GM18870 (cell line): ENCODE results near the gene KRTAP10-12.

Experiments
- ATAC-seq: cut with Tn5 transposase; IDR thresholded peaks from one replicate; pipeline ENCODE4 v1.9.1; 2021; ENCODE audit warnings: moderate library complexity; ENCODE audit not compliant: unreplicated experiment

KRTAP10-12 gene

GRCh38 chr21:44697811-44698734 lies 1.1 kb downstream of the KRTAP10-12 start:
- no peak for ATAC-seq

DNA sequence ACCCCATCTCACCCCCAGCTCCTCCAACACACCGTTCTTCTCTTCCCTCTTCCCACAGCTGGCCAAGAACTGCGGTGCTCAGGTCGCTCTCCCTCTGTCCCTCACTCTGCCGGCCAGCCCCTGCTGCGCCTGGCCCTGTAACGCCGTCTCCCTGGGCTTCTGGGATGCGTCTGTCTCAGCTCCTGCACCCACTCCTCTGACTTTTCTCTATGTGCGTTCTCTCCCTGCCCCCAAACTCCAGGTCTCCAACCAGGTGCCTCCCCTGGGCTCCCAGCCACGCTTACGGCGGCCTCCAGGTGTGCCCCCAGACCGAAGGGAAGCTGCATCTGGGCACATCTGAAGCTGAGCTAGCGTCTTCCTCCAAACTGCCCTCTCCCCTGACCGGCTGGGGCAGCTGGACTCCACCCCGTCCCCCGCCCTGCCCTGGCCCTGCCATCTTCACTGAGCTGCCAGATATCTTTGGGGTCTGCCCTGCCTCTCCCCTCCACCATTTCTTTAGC lies 2.6 kb downstream of the KRTAP10-12 start:
- no peak for ATAC-seq

DNA sequence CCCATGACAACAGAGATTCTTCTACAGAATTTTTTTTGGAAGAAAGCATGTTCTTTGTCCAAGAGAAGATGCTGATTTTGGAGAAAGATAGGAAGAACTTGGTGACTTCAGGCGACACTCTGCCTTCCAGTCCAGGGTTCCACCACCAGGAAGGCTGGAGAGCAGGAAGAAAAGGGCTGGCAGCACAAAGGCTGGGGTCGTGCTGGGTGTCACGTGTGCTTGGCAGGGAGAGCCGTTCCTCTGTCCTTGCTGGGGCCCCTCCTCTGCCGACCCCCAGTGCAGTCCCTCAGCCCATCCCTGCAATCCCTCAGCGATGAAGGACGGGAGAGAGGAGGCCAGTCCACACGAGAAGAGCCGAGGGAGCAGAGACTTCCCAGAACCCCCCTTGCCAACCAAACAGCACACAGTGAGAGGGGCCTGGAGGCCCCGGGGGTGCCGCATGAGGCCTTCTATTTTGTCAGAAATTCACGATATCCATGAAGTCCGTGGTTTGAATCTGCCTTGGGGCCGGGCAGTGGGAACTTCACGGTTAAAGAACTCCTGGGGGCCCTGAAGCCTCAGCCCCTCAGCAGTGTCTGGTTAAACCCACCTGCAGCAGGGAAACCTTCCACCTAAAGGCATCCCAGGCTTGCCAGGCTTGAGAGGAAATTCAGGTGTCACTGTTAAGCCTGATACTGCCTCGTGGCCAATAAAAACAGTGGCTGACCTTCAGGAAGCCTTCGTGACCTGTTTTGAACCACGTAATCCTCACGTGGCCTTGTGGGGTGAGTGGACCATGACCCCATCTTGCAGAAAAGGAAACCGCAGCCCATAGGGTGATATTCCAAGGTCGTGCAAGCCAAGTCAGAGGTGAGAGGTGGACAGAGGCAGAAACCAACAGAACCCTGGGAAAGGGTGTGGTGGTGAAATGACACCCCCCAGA lies 3.4 kb downstream of the KRTAP10-12 start:
- no peak for ATAC-seq

- ATAC-seq, result no peak
Measured at GRCh38 chr21:44701023-44701400, 4.0 kb downstream of the KRTAP10-12 start.

DNA sequence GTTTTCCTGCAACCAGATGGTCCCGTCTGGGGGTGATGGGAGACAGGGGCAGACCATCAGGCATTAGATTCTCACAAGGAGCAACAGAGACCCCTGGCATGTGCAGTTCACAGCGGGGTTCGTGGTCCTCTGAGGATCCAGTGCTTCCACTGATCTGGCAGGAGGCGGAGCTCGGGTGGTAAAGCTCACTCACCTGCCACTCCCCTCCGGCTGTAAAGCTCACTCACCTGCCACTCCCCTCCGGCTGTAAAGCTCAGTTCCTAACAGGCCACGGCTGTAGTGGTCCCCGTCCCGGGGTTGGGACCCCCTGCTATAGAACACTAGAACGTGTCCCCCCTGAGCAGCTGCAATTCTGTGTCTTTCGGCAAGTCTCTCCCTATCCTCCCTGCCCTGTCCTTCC lies 4.6 kb downstream of the KRTAP10-12 start:
- no peak for ATAC-seq

- no peak for ATAC-seq
Measured at GRCh38 chr21:44702111-44702972, 5.4 kb downstream of the KRTAP10-12 start.

DNA sequence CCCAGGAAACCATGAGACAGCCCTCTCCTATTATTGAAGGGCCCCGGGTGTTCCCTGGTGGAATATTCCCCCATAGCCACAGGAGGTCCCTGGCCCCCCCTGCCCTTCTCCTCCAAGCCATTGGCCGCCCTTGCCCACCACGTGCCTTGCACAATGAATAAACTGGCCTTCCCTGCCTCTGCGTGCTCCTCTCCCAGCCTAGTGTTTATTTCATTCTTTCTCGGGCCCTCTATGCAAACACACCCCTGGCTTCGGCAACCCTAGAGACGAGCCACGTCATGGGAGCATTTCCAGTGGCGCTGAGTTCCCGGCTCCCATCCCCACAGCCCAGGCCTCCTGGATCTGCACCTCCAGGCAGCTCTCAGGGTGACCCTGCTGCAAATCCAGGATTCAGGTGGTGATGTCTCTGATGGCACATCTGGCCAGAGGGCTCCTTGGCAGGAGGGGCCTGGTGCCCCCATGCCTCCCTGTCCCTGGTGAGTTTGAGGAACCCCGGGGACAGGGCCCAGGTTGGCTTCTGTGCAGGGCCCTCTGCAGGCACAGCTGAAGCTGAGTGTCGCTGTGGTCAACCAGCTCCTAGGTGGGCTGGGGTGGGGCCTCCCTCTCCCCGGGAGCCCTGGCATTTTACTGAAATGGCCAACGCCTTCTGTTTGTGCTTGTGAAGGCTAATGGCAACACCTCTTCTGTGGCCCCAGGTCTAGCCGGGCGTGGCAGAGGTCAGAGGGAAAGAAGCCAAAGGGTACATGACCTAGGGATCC lies 6.2 kb downstream of the KRTAP10-12 start:
- ATAC-seq, result no peak

- ATAC-seq, result no peak
Measured at GRCh38 chr21:44703731-44704635, 7.0 kb downstream of the KRTAP10-12 start.

GRCh38 chr21:44704636-44705001 lies 7.6 kb downstream of the KRTAP10-12 start:
- no peak for ATAC-seq

DNA sequence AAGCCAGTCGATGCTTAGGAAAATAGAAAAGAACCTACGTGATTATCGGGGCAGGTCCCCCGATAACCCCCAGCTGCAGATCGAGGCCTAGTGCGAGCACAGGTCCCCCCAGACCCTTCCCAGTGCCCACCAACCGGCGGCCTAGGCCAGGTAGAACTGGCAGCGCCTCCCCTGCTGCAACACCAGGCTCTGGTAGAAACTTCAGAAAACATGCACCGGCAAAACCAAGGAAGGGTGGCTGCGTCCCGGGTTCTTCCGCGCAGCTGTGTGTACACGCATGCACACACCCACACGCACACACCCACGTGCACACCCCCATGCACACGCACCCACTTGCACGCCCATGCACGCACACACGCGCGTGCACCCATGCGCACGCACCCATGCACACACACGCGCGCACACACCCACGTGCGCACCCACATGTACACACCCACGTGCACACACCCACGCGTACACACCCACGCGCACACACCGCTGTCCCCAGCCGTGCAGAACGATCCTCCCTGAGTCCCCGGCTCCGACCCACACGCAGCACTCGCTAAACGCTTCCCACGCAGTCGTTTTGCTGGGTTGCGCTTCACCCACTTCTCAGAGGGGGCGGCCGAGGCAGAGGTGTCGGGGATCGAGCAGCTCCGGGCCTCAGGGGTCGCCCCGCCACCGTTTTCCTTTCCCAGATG lies 9.2 kb downstream of the KRTAP10-12 start:
- ATAC-seq, result no peak

GRCh38 chr21:44706706-44707581 lies 10.0 kb downstream of the KRTAP10-12 start:
- ATAC-seq, result no peak

DNA sequence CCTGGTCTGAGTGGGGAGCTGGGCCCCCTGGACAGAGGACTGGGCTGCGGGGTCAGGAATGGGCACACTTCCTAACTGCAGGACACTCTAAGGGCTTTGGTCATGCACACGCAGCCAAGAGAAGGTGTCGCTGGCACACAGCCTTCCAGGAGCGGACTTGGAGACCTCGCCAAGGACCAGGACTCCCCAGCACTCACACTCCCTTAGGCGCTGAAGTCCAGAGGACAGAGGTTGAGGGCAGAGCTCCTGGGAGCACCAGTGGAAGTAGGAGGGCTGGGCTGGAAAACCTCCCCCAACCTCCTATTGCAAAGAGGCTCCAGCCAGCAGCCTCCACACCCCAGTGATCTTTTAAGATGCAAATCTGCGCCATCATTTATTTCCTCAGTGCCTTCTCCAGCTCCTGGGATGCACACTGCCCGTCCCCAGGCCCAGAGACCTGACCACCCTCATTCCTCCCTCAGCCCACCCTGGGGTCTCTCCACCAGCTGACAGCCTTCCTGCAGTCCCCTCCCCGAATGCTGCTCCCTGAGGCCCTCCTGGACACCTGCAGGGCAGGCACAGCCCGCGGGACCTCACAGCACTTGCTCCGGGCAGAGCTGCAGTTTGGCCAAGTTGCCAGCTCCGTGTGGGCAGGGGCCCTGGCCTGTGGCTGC lies 11.4 kb downstream of the KRTAP10-12 start:
- no peak for ATAC-seq

DNA sequence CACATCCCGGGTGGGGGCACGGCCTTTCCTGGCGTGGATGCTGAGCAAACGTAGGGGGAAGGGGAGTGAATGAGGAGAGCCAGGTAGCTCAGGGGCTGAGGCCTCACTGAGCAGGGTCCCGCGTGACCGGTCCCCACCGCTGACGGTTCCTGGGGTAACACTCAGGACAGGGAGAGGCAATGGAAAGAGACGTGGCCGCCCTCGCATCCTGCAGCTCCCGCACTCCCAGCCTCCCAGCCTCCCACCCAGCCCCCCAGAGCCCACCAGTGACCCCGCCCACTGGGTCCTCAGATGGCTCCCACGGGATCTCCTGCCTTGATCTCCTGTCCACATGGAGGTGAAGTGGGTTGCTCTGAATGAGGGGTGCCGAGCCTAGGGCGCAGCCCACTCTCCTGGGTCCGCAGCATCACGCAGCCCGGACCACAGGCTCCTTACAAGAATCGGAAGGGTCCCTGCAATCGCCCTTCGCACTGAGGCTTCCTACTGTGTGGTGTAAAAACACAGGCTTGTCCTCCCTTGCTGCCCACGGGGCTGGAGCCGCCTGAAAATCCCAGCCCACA lies 12.0 kb downstream of the KRTAP10-12 start:
- ATAC-seq, result no peak

- no peak for ATAC-seq
Measured at GRCh38 chr21:44709426-44710293, 12.7 kb downstream of the KRTAP10-12 start.

DNA sequence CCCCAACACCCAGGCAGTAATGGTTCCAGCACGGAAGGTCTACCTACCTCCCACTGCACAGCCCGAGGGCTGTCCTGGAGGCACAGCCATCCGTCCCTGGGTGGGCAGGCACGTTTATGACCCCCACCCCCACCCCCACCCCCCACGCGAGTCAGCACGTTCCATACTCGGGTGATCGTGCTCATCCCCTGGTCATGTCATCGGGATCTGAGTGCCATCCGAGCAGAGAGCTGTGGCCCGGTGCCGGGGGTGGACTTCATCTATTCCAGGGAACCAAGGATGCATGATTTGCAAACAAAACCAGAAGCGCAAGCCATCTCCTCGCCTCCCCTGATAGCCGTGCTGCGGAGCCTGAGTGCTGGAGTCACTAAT lies 13.3 kb downstream of the KRTAP10-12 start:
- ATAC-seq, result no peak
